ENCODE measurements around the gene PHLDB3. TPM values are rescaled to one million over a fixed set of nuclear protein-coding genes. Genes with fewer than 3 reads are reported as not detected.

Gene PHLDB3
- total and polyA plus RNA-seq, 7 donors: 5.7 to 16.0 (median 9.0) TPM

GRCh38 chr19:43506629-43507028 lies 2.1 kb upstream of the PHLDB3 start:
- Histone ChIP-seq H3K27ac (no peak overlapping the region), H3K27me3 (no peaks in the 10 kb centered on the region), H3K4me3 (no peak overlapping the region), H3K9me3 (no peaks in the 10 kb centered on the region), H3K36me3 (peaks cover 5 to 36% (median 13%) of the 10 kb centered on the region in 4 donors), H3K4me1 (peaks cover 0 to 25% (median 18%) of the 10 kb centered on the region in 4 donors)
- WGBS, 2 donors: 88 to 96% methylated on average over 5 of the region's 5 CpGs
- no peak for DNase-seq
- no peak for TF ChIP-seq POLR2A (IDR thresholded peaks at IDR 0.05)
- no peak for TF ChIP-seq EP300 (IDR thresholded peaks at IDR 0.05)
- TF ChIP-seq CTCF (IDR thresholded peaks at IDR 0.05): no peak
- TF ChIP-seq POLR2AphosphoS5 (IDR thresholded peaks at IDR 0.05): no peak
- intact Hi-C loops (cut with DNase I): no loop called here

- 95% methylated on average over 5 of the region's 5 CpGs for WGBS, 2 donors
- H3K4me3 ChIP-seq: no peak overlapping the region
- no peak overlapping the region for H3K27ac ChIP-seq
- TF ChIP-seq CTCF (IDR thresholded peaks at IDR 0.05) (no peak), POLR2AphosphoS5 (IDR thresholded peaks at IDR 0.05) (no peak), POLR2A (IDR thresholded peaks at IDR 0.05) (no peak), EP300 (IDR thresholded peaks at IDR 0.05) (no peak)
- no peak for DNase-seq
- H3K36me3 ChIP-seq: peaks cover 4 to 31% (median 11%) of the 10 kb centered on the region in 4 donors
- no peaks in the 10 kb centered on the region for H3K27me3 ChIP-seq
- peaks cover 0 to 30% (median 18%) of the 10 kb centered on the region in 4 donors for H3K4me1 ChIP-seq
- intact Hi-C loops (cut with DNase I): loop anchor here (2.0 kb wide), 1 partner anchor 19 kb away; no protein-coding TSS in a partner anchor
- no peaks in the 10 kb centered on the region for H3K9me3 ChIP-seq
Observed at GRCh38 chr19:43505941-43506340, 1.4 kb upstream of the PHLDB3 start.

GRCh38 chr19:43505186-43505456 lies 575 bp upstream of the PHLDB3 start:
- Histone ChIP-seq H3K36me3 (peaks cover 0 to 25% (median 9%) of the 10 kb centered on the region in 4 donors), H3K4me1 (peaks cover 0 to 30% (median 18%) of the 10 kb centered on the region in 4 donors), H3K27me3 (no peaks in the 10 kb centered on the region), H3K27ac (peak overlapping the region; percentile 94 to 96 (median 96)), H3K4me3 (peak overlapping the region in 2 of 4 donors; percentile 75 to 90), H3K9me3 (no peaks in the 10 kb centered on the region)
- no peak for DNase-seq
- TF ChIP-seq EP300 (IDR thresholded peaks at IDR 0.05) (no peak), POLR2A (IDR thresholded peaks at IDR 0.05) (no peak), CTCF (IDR thresholded peaks at IDR 0.05) (no peak), POLR2AphosphoS5 (IDR thresholded peaks at IDR 0.05) (no peak)
- intact Hi-C loops (cut with DNase I): loop anchor here (2.0 kb wide), 1 partner anchor 20 kb away; no protein-coding TSS in a partner anchor
- 61 to 81% methylated on average over 3 of the region's 3 CpGs for WGBS, 2 donors

DNA sequence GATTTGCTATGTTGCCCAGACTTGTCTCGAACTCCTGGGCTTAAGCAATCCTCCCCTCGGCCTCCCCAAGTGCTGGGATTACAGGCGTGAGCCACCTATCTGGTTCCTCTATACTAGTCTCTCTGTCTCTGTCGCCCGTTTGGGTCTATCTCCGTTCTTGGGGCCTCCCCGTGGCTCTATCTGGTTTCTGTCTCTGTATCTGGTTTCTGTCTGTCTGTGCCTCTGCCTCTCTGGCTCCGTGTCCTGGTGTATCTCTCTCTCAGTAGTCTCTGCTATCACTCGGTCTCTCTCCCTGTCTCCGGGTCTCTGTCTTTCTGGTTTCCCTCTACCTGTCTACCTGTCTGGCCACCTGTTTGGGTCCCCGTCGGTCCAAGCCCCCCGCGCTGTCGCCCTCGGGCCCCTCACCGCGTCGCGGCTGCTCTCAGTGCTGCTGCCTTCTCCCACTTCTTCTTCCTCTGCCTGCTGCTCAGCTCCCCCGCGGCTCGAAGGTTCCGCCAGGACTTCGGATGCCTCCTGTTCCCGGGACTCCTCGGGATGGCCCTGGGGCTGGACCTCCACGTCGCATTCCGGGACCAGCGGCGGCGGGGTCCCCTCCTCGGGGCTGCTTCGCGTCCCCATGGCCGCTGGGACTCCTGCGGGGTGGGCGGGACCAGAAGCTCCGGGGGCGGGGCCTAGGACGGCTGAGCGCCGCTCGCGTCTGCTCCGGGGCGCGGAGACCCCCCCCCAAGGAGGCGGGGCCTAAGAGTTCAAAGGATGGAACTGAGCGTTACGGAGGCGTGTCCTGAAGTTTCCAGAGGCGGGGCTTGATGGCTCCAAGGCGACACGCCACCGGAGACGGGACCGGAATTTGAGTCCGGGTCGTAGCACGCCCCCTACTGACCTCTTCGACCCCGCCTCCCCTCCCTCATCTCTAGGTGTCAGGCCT lies 783 bp downstream of the PHLDB3 start:
- Histone ChIP-seq H3K36me3 (peaks cover 0 to 15% (median 5%) of the 10 kb centered on the region in 4 donors), H3K27me3 (no peaks in the 10 kb centered on the region), H3K9me3 (no peaks in the 10 kb centered on the region), H3K4me1 (peaks cover 0 to 34% (median 21%) of the 10 kb centered on the region in 4 donors), H3K4me3 (peak overlapping the region; percentile 64 to 90 (median 70)), H3K27ac (peak overlapping the region; percentile 94 to 96 (median 96))
- TF ChIP-seq POLR2A (IDR thresholded peaks at IDR 0.05): peak; percentile 26 to 48
- no peak for TF ChIP-seq EP300 (IDR thresholded peaks at IDR 0.05)
- no peak for TF ChIP-seq CTCF (IDR thresholded peaks at IDR 0.05)
- peak; percentile 71 to 86 (median 76) for TF ChIP-seq POLR2AphosphoS5 (IDR thresholded peaks at IDR 0.05)
- intact Hi-C loops (cut with DNase I): loop anchor here (1.0 to 5.0 kb wide), 4 partner anchors 21 to 56 kb away; no protein-coding TSS in a partner anchor
- WGBS, 2 donors: 1 to 2% methylated on average over 64 of the region's 64 CpGs
- peak; percentile 98 for DNase-seq

All from sigmoid colon (tissue), 7 donors.